Left cardiac atrium (tissue), 4 donors: ENCODE results near the gene CNNM4. TPM values are rescaled to one million over a fixed set of nuclear protein-coding genes. Genes with fewer than 3 reads are reported as not detected.

Experiments used
- ATAC-seq, 2 donors: fragments of 200-7000 bp; cut with Tn5 transposase; one replicate each; pipeline ENCODE4 v1.9.1; 2020; ENCODE audit warnings: mild to moderate bottlenecking in 2 of 2, moderate library complexity in 2 of 2
- DNase-seq: peaks from one replicate; pipeline ENCODE4 v3.0.0-alpha.2; 2020
- intact Hi-C, 2 donors: fragments of 100-400 bp; cut with DNase I; formaldehyde crosslinking; loops; one replicate each; pipeline versions ENCODE4 v1.14.1 to v1.15.1; 2022 to 2023
- total RNA-seq, 2 donors: library from RNA; stranded (reverse); fragmentation: NEBNext Ultra II Directional; extraction: Animal tissue kit (Norgen Biotek cat#: 25700); gene quantifications; one replicate each; pipeline ENCODE4 v1.2.1, GENCODE V29; 2021
- donor health status: DM: no; HTN: yes; CAD: no.
- donor health status: DM: no; HTN: yes; CAD: no; lungs with severe emphysema.
- donor health status: DM: yes; HTN: yes; CAD: no.
- donor health status: Dilated cardiomyopathy.

The CNNM4 gene
- total RNA-seq, 2 donors from 2014 or later: 16.8 to 29.5 TPM

DNA sequence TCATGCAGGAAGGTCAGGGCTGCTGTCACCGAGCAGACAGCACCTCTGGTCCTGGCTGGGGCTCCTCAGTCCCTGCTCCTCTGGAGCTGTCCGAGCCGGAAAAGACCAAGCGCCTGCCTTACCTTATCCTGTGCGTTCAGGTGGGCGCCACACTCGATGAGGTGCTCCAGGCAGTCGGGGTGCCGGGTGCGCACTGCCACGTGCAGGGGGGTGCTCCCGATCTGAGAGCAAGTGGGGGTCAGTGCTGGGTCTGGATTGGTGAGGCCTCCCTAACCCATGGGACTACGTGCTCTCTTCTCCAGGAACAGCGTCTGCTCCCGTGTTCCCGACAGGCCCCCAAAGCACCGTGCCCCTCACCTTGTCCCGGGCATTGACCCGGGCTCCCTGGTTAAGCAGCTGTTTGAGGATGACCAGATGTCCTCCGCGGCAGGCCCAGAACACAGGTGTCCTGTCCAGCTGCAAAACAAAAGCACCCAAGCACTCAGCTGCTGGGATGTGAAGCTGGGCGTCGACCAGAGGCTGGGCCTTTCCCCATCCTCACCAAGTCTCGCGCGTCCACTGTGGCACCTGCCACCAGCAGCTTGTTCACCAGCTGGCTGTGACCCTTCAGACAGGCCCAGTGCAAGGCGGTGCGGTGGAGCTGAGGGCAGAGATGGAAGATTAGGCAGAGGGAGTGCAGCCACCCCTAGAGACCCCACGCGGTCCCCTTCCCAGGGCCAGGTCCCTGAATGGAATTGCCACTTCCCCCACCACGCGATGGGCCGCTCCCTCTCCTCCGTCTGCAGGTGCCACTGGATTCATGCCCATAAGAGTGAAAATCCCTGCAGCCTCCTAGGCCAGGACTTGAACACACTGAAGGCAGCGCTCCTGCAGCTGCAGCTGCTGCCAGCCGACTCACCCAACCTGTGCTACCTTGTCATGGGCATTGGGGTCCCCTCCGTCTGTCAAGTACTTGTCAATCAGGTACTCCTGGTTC is 79.5 kb downstream of the CNNM4 start:
- ATAC-seq: no peak
- intact Hi-C loops: no loop called here
- DNase-seq: no peak

DNA sequence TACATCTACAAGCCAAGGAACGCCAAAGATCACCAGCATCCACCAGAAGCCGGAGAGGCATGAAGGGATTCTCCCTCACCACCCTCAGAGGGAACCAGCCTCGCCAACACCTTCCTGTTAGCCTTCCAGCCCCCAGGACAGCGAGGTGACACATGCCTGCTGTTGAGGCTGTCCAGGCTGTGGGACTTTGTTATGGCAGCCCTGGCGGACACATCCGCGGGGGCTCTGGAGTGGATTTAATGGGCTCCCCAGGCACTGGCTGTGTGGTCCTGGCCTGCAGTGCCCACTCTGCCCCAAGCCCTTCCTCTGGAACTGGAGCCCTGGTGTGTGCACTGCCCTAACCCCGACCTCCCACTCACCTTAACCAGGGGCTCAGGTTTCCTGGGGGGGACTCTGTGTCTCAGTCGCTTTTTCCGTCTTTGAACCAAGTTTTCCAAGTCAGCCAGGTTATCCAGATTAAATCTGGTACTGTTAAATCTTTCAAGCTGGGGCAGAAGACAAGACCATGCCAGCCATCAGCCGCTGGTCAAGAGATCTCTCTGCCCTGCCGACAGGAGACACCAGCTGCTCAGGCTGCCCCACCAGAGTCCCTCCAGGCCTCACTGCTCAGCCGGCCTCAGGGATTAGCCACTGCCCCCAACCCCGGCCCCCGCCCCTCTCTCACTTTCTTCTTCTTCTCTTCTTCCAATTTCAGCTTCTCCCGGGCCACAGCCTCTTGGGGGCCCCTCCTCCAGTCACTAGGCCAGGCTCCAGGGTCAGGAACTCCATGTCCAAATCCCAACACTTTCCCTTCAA is 81.2 kb downstream of the CNNM4 start:
- no peak for DNase-seq

DNA sequence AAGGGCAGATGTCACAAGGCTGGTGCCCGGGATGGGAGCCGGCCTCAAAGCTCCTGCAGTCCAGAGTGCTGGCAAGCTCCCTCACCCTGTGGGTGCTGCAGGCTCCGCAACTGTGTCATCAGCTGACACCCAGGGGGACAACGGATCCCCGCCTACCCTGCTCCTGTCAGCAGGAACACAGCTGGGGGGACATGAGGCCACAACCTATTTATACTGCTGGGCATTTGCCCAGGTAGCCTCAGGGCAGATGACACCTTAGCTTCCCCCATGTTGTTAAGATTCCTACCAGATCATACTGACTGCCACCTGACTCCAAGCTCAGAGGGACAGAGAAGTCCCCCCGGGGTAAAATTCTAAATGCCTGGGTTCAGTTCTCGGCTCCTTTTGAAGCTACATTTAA is 81.9 kb downstream of the CNNM4 start:
- intact Hi-C loops: no loop called here
- peak; percentile 69 to 77 for ATAC-seq
- DNase-seq: peak; percentile 69

More for the DNA sequence above, 81.2 kb downstream of the CNNM4 start:
- intact Hi-C loops: no loop called here
- peak; percentile 26 to 31 for ATAC-seq

DNA sequence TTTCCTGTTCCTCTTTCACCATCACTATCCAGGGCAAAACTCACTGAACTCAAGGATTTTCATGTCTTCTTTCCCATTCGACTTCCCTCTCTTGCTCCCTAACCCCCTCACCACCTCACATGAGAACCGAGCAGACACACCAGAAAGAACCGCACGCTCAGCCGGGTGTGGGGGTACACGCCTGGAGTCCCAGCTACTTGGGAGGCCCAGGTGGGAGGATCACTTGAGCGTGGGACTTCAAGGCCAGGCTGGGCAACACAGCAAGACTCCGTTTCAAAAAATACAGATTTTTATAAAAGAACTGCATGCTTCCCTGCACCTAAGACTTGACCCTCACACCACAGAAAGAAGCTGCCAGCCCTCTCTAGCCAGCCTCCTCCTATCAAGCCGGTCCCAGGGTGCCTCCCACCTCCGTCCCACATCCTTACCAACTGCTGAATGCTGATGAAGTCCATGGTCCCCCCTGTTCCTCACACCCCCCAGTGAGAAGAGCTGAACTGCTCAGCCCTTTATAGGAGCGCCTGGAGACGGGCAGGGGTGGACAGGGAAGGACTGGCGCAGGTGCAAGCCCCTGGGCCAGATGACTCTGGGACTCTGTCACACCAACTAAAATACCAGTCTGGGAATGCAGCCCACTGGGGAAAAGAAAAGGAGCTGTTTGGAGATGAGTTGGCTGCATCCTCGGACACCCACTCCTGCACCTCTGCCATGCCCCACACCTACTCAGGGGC is 83.0 kb downstream of the CNNM4 start, which contains the start of gene ANKRD23:
Gene ANKRD23 (minus strand): TSS at position 484 of the 731 bp plus-strand sequence. CDS start 29 bp downstream, at position 455.
- DNase-seq: no peak
- intact Hi-C loops: no loop called here
- ATAC-seq: peak; percentile 49 to 52

DNA sequence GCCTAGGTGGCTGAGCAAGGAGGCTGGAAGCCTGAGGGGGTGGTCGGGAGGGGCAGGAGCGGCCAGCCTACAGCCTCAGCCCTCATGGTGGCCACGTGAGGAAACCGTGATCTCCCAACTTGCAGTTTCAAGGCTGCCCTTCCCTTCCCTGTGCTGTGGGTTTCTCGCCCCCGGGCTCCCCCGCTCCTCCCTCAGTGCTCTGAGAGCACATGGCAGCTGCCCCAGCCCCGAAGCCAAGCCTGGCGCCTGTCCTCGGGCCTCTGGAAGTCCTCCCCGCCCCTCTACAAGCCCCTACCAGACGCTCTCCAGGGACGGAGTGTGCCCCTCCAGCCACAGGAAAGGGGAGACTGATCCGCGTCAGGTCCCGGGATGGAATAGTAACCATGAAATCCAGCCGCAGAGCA is 83.7 kb downstream of the CNNM4 start:
- intact Hi-C loops: no loop called here
- DNase-seq (no peak), ATAC-seq (no peak)

DNA sequence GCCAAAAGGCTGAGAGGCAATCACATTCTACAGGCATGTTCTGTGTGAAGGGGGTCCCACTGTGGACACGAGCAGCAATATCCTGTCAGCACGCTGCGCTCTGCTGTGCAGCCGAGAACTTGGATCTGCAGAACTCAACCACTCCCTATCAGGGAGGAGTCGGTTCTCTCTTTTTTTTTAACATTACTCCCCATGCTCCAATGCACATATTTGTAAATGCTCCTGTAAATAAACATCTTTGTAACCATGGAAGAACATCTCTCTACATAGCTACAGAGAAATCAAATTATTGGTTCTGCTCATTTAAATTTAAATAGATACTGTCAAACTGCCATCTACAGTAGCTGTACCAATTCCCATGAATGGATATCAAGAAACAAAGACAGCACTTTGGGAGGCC is 86.1 kb downstream of the CNNM4 start:
- DNase-seq (no peak), ATAC-seq (no peak)
- intact Hi-C loops: no loop called here

DNA sequence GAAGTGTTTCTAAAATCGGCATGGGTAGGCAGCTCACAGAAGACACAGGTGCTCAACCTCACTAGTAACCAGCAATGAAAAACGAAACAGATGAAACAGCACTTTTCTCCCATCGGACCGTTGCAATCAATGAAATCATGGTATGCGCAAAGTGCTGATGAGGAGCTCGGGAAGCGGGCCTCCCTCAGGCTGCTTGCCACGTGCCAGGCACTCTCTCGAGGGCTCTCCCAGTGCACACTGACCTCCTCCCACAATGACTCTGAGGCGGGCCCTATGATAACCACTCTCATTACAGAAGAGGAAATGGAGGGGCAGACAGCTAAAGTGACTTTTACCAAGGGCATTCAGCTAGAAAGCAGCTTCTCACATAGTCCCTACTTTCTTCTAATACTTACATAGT is 86.9 kb downstream of the CNNM4 start:
- DNase-seq (no peak), ATAC-seq (no peak)
- intact Hi-C loops: no loop called here

DNA sequence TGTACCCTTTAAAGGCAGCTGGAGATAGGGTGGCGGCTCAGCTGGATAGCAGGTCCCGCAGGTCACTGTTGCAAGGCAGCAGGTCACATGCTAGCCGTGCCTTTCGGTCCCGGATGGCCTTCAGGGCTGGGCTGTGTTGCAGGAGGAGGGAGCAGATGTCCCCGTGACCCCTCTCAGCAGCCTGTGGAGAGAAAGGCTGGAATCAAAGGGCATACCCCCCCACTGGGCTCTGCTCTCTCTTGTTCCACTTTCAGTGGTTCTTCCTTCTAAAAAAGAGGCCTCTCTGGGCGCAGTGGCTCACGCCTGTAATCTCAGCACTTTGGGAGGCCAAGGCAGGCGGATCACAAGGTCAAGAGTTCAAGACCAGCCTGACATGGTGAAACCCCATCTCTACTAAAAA is 87.6 kb downstream of the CNNM4 start:
- intact Hi-C loops: no loop called here
- DNase-seq (no peak), ATAC-seq (no peak)

DNA sequence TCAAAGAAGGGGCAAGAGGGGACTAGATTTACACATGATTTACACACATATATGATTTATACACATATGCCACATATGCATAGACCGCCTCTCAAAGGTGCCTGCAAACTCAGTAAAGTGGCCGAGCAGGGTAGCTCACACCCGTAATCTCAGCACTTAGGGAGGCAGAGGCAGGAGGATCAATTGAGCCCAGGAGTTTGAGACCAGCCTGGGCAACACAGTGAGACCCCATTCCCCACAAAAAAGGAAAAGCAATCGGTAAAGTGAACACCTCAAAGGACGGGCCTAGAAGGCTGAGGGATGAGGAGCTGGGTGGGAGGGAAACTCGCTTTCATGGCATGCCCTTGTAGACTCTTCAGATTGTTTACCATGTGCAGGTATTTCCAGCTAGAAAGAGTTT is 92.0 kb downstream of the CNNM4 start:
- no peak for DNase-seq
- intact Hi-C loops: no loop called here
- no peak for ATAC-seq

DNA sequence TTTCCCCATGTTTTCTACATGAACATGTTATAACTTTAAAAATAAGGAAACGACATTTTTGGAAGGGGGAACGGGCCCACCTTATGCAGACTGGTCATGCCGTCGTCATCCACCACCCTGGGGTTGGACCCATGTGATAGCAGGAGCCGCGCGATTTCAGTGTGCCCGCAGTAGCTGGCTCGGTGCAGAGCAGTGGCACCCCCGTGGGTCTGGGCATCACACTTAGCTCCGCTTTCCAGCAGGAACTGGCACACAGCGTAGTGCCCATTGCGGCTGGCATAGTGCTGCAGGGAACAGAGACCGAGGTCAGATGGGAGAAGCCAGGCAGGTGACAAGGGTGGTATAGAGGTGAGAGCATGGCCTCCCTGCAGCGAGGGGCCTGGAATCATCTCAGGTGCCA is 92.6 kb downstream of the CNNM4 start:
- ATAC-seq: no peak
- DNase-seq: no peak
- intact Hi-C loops: no loop called here

DNA sequence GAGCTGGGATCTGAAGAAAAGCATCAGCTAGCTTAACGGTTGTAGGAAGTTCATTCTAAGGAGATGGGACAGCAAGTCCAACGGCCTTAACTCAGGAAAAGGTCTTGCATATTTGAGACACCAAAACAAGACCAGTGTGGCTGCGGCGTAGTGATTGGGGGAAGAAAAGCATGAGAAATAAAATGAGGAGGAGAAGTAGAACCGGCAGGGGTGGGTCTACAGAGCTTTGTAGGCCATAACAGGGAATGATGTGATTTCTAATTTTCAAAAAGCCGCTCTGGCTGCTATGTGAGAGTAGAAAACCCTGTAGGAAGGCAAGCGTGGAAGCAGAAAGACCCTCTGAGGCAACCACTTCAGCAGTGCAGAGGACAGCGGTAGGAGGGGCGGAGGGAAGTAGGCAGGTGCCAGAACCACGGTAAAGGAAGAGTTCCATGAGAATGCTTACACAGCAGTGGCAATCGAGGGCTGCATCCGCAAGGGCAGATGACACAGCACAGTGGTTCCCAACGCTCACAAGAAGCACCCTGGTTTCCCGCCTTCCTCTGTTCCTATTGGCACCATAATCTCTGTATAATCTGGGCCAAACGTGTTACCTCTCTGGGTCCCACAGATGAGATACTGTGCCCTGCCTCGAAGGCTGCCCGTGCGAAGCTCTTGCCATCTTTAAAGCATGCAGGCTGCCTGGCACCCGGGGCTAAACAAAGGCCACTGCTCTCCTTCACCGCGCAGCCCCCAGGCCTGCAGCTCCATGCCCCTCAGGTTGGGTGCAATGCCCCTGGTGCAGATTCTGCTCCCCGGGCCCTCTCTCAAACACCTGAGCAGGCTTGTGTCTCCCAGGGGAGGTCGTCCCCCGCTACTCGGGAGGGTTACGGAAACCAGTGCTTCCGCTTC is 96.3 kb downstream of the CNNM4 start:
- ATAC-seq (peak in 1 of 2 donors; percentile 2), DNase-seq (no peak)
- intact Hi-C loops: loop anchor here in 1 of 2 donors (5.0 kb wide), 1 partner anchor 95 kb away; no protein-coding TSS in a partner anchor

DNA sequence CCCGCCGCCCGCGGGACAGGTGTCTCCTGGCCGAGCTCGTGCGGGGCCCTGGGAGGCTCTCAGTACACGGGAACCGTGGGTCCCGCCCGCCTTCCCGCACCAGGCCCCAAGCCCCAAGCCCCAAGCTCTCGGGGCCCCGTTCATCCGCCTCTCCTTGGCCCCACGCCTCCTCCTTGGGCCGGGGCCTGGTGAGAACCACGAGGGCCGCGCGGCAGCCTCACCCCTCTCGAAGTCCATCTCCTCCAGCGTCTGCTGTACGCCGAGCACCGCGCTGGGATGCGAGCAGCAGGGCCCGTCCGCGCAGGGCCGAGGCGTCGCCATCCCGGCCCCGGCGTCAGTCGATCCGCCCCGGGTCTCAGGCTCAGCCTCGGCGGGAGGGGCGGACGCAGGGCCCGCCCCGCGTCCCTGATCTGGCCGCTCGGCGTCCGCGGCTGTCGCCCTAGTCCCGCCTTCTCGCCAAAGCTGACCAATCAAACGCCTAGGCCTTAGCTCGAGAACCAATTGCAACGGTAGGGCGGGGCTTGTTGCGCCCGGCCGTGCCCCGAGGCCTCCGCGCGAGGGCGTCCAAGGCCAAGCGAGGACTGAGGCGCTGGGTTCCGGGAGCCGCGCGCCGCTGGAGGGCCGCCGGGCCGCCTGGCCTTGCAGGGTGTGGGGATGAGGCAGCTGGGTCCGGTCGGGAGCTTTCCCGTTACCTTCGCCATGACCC is 97.1 kb downstream of the CNNM4 start, which contains the start of gene ANKRD39:
Gene ANKRD39 (minus strand): TSS at position 350 of the 706 bp plus-strand sequence. CDS start 29 bp downstream, at position 321.
- intact Hi-C loops: loop anchor here (2.0 to 5.0 kb wide), 2 partner anchors 93 to 94 kb away; no protein-coding TSS in a partner anchor
- ATAC-seq (peak; percentile 95 to 96), DNase-seq (peak; percentile 98)

DNA sequence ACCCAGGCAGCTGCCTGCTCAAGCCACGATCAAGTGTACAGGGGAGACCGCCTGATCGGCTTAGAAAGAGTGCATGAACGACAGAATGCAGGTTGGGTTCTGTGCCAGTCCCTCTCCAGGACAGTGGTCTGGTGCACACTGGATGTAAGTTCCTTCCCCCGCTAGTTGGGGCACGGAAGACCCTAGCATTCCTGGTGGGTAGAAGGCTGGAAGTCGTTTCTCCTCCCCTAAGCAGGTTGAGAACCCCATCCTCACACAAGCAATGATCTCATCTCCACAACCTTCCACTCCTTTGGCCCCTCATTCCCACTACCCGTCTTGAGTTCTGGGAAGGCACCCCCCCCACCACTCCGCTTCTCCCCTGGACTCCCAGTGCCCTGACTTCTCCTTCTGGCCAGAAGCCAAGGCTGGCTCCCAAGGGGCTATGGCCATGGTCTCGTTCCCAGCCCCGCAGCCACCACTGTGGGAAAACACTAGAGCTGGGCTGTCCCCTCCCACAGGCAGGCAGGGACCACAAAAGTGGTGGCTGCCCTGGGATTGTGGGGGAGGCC is 98.5 kb downstream of the CNNM4 start:
- peak; percentile 73 for DNase-seq
- ATAC-seq: no peak
- intact Hi-C loops: loop anchor here (2.0 to 5.0 kb wide), 2 partner anchors 92 to 93 kb away; no protein-coding TSS in a partner anchor

DNA sequence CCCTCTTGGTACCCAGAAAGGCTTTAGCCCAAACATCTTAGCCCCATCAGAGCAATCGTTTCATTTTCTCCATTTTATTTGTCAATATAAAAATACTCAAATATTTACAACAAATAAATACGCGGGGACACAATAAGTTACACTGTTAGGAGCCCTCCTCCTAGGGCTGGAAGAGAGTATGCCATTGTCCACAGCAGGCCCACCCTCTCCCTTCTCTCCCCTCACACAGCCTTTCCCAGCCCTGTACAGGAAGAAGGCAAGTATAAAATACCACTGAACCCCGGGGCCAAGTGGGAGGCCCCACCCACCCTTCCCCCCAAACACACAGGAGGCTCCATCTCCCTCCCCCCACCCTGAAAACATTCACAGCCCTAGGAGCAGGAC is 99.0 kb downstream of the CNNM4 start:
- DNase-seq (no peak), ATAC-seq (no peak)
- intact Hi-C loops: loop anchor here (2.0 to 5.0 kb wide), 2 partner anchors 91 to 93 kb away; no protein-coding TSS in a partner anchor

DNA sequence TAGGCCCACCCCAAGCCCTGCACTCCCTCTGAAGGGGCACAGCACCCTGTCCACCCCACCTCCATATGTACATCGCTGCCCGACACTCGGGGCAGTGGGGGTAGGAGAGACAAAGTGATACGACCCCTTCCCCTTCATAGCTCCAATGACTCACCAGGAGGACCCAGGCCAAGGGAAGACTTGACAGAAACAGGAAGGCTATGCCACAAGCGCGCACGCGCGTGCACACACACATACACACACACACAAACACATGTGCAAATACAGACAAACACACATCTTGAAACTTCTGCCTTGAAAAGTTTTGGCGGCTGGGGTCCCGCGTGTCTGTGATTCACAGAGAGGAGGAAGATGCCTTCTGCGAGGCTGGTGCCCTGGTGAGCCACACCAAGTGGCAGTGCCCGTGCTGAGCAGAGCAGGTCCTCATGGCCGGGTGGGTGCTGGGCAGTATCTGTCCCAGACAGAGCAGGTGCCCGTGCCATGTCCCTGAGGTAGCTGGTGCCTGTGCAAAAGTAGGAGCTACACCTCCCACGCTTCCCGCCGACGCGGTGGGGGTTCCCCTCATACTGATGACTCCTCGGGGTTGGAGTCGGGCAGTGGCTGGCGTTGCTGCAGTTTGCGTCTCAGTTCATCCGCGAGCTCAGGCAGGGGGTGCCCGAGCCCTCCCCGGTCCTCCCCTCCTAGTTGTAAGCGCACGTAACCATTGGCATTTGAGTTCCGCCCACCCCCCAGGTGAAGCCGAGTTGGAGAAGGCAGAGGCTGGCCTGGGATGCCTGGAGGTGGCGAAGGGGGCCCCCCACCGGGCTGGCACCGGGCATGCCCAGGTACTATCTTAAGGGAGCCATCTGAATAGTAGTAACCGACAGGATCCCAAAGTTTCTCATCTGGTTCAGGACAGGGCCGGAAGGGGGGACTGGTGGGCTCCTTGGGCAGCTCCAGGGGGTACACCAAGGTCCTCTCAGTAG is 99.6 kb downstream of the CNNM4 start:
- ATAC-seq: no peak
- intact Hi-C loops: no loop called here
- DNase-seq: no peak

DNA sequence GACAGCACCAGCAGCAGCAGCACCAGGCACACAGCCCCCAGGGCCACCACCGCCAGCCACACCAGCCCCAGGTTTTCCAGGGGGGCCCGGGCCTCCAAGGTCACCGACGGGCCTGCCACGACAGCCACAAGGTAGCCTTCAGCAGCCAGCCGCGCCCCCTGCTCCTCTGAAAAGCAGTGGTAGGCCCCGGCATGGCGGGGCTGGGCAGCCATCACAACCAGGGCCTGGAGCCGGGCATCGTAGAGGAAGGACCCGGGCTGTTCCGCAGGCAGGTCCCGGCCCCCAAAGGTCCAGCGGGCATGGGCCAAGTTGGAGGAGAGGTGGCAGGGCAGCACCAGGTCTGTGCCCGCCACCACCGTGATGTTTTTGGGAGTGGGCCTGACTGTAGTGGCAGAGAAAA is 100.4 kb downstream of the CNNM4 start:
- intact Hi-C loops: no loop called here
- ATAC-seq (no peak), DNase-seq (no peak)
